ENCODE results near the gene TMEM62.
"Not testable (repeated sequence)": the region's sequence is repeated elsewhere in the genome, so short reads cannot be mapped to it uniquely, and the experiment has no call there.

The TMEM62 gene

GRCh38 chr15:43168192-43169107 lies 35.1 kb downstream of the TMEM62 start:
- DNase-seq (ENCODE audit: low read depth): no peak
- H3K4me3 ChIP-seq (ENCODE audit: low read depth, low read length): no peak overlapping the region
- TF ChIP-seq CTCF (IDR thresholded peaks at IDR 0.05; ENCODE audit: low read depth, low read length) (no peak), MAX (IDR thresholded peaks at IDR 0.05; ENCODE audit: low read depth, low read length) (no peak), POLR2A (IDR thresholded peaks at IDR 0.05; ENCODE audit: extremely low read depth, insufficient read length) (no peak), MYC (IDR thresholded peaks at IDR 0.05; ENCODE audit: low read depth, low read length) (no peak)

- no peak overlapping the region for H3K4me3 ChIP-seq (ENCODE audit: low read depth, low read length)
- no peak for TF ChIP-seq MAX (IDR thresholded peaks at IDR 0.05; ENCODE audit: low read depth, low read length)
- no peak for TF ChIP-seq CTCF (IDR thresholded peaks at IDR 0.05; ENCODE audit: low read depth, low read length)
- TF ChIP-seq MYC (IDR thresholded peaks at IDR 0.05; ENCODE audit: low read depth, low read length): no peak
- no peak for TF ChIP-seq POLR2A (IDR thresholded peaks at IDR 0.05; ENCODE audit: extremely low read depth, insufficient read length)
- no peak for DNase-seq (ENCODE audit: low read depth)
These were observed 36.5 kb downstream of the TMEM62 start for GRCh38 chr15:43169888-43170287.

- not testable (repeated sequence) for H3K4me3 ChIP-seq (ENCODE audit: low read depth, low read length); DNase-seq (ENCODE audit: low read depth)
These were observed 42.4 kb downstream of the TMEM62 start for GRCh38 chr15:43175656-43176309.

- not testable (repeated sequence) for H3K4me3 ChIP-seq (ENCODE audit: low read depth, low read length); DNase-seq (ENCODE audit: low read depth)
These were observed 43.8 kb downstream of the TMEM62 start for GRCh38 chr15:43177147-43177546.

GRCh38 chr15:43183270-43183669 lies 49.9 kb downstream of the TMEM62 start:
- no peak for TF ChIP-seq POLR2A (IDR thresholded peaks at IDR 0.05; ENCODE audit: extremely low read depth, insufficient read length)
- TF ChIP-seq MYC (IDR thresholded peaks at IDR 0.05; ENCODE audit: low read depth, low read length): no peak
- no peak for TF ChIP-seq MAX (IDR thresholded peaks at IDR 0.05; ENCODE audit: low read depth, low read length)
- TF ChIP-seq CTCF (IDR thresholded peaks at IDR 0.05; ENCODE audit: low read depth, low read length): no peak
- DNase-seq (ENCODE audit: low read depth): no peak
- H3K4me3 ChIP-seq (ENCODE audit: low read depth, low read length): no peak overlapping the region

- DNase-seq (ENCODE audit: low read depth): no peak
- TF ChIP-seq MYC (IDR thresholded peaks at IDR 0.05; ENCODE audit: low read depth, low read length) (no peak), POLR2A (IDR thresholded peaks at IDR 0.05; ENCODE audit: extremely low read depth, insufficient read length) (no peak)
- H3K4me3 ChIP-seq (ENCODE audit: low read depth, low read length): peak overlapping the region; percentile 36
These were observed 51.2 kb downstream of the TMEM62 start for GRCh38 chr15:43184407-43185124.

- TF ChIP-seq MYC (IDR thresholded peaks at IDR 0.05; ENCODE audit: low read depth, low read length): peak; percentile 94
- peak; percentile 94 for TF ChIP-seq MAX (IDR thresholded peaks at IDR 0.05; ENCODE audit: low read depth, low read length)
- peak; percentile 25 for TF ChIP-seq CTCF (IDR thresholded peaks at IDR 0.05; ENCODE audit: low read depth, low read length)
- TF ChIP-seq POLR2A (IDR thresholded peaks at IDR 0.05; ENCODE audit: extremely low read depth, insufficient read length): peak; percentile 84
- DNase-seq (ENCODE audit: low read depth): peak; percentile 97
- peak within 1 kb of the TSS; percentile 89 for H3K4me3 ChIP-seq (ENCODE audit: low read depth, low read length)
These were observed 52.0 kb downstream of the TMEM62 start, which contains the start of gene CCNDBP1 for GRCh38 chr15:43185157-43186002. TSS of gene CCNDBP1 (plus strand) at chr15:43185403. CDS start at chr15:43185499, 96 bp downstream.

Measured in NB4 (cell line).